ENCODE results near the gene PSD.
A peak's percentile ranks its signal among the peaks of the same experiment; 100 is the strongest.

Gene PSD

DNA sequence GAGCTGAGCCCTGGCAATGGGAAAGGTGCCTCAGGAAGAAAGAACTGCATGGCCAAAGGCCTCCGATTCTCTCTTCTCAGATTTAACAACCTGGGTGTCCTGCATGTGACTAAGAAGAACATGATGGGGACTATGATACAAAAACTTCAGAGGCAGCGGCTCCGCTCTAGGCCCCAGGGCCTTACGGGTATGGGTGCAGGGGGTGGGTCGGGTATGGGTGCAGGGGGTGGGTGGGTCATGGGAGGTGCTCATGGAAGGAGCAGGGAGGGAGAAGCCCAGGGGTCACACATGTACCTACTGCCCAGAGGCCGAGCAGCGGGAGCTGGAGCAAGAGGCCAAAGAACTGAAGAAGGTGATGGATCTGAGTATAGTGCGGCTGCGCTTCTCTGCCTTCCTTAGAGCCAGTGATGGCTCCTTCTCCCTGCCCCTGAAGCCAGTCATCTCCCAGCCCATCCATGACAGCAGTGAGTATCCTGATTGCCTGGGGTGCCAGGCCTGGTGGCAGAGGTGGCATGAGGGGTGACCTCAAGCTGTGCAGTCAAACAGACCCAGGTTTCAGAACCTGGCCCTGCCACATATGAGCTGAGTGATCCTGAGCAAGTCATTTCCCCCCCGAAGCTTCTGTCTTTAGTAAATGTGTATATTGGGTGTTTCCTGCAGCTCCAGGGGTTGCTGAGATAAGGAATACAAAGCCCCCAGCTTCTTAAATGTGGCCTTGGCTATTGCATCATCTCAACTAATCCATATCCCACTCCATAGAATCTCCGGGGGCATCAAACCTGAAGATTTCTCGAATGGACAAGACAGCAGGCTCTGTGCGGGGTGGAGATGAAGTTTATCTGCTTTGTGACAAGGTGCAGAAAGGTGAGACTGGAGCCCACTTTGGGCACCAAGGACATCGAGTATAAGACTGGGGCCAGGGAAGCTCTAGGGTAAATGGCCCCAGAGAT is 21.1 kb downstream of the PSD start:
- no peaks in the 10 kb centered on the region for H3K27me3 Mint-ChIP-seq
- peak overlapping the region; percentile 97 for H3K27ac Mint-ChIP-seq
- H3K4me1 Mint-ChIP-seq (ENCODE audit: low read depth) = peaks cover 49% of the 10 kb centered on the region
- peak overlapping the region; percentile 95 for H3K4me3 Mint-ChIP-seq
- peaks cover 55% of the 10 kb centered on the region for H3K36me3 Mint-ChIP-seq (ENCODE audit: low read depth)
- H3K9me3 Mint-ChIP-seq = no peaks in the 10 kb centered on the region

DNA sequence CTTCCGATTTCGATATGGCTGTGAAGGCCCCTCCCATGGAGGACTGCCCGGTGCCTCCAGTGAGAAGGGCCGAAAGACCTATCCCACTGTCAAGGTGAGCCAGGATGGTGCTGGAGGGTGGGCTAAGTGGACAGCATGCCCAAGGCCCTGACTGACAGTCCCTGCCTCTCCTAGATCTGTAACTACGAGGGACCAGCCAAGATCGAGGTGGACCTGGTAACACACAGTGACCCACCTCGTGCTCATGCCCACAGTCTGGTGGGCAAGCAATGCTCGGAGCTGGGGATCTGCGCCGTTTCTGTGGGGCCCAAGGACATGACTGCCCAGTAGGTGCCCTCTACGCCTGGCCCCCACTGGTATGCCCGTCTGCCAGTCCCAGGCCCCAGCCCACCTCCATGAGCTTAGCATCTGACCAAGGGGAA is 21.8 kb downstream of the PSD start:
- Mint-ChIP-seq H3K4me3 (peak overlapping the region; percentile 95), H3K27me3 (no peaks in the 10 kb centered on the region), H3K9me3 (no peaks in the 10 kb centered on the region), H3K4me1 (ENCODE audit: low read depth) (peaks cover 53% of the 10 kb centered on the region), H3K36me3 (ENCODE audit: low read depth) (peaks cover 50% of the 10 kb centered on the region), H3K27ac (peak overlapping the region; percentile 97)

DNA sequence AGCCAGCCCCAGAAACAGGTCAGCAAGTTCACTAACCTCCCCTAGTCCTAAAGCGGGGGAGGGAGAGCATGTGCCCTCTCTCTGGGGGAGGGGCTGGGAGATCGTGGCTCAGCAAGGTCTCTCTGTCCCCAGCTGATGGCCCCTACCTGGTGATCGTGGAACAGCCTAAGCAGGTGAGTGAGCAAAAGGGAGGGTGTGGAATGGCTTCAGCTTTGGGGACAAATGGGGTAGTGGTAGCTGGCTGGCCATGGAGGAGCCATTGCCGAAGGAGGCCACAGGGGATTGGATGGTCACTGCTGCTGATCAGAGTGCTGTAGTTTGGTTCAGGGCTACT is 22.3 kb downstream of the PSD start:
- Mint-ChIP-seq H3K27me3 (no peaks in the 10 kb centered on the region), H3K4me1 (ENCODE audit: low read depth) (peaks cover 53% of the 10 kb centered on the region), H3K4me3 (peak overlapping the region; percentile 95), H3K9me3 (no peaks in the 10 kb centered on the region), H3K27ac (peak overlapping the region; percentile 97), H3K36me3 (ENCODE audit: low read depth) (peaks cover 46% of the 10 kb centered on the region)

DNA sequence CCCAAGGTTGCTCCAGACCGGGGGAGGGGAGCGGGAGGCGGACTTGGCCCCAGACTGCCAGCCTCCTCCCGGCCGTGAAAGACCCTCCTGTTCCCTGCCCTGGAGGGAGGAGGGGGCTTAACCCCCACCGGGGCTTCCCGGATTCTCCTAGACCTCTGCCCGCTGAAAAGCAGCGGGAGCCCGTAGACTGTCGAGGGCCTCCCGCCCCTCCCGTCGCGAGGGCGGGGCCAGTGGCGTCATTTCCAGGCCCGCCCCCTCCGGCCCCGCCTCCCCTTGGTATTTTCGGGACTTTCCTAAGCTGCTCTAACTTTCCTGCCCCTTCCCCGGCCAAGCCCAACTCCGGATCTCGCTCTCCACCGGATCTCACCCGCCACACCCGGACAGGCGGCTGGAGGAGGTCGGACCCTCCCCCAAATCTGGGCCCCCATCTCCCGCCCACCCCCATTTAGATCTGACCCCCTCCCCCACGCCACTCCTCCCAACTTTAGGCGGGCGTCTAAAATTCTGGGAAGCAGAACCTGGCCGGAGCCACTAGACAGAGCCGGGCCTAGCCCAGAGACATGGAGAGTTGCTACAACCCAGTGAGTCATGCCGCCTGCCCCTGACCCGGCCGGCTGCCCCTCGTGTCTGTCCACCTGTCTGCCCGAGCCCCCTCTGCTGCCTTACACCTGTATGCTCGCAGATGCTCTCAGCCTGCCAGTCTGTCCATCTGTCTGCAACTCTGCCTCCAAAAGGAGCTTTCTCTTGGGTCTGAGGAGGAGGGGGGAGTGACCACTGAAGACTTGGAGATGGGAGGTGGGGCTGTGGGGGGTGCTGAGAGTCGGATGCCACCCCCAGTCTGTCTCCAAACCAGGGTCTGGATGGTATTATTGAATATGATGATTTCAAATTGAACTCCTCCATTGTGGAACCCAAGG is 22.9 kb downstream of the PSD start, which contains the start of gene NFKB2:
NFKB2 (plus strand) TSS at position 306 of the 917 bp plus-strand sequence; CDS start at position 561, 255 bp downstream.
- H3K27me3 Mint-ChIP-seq = no peaks in the 10 kb centered on the region
- peak within 1 kb of the TSS; percentile 97 for H3K27ac Mint-ChIP-seq
- H3K4me3 Mint-ChIP-seq = peak within 1 kb of the TSS; percentile 95
- H3K9me3 Mint-ChIP-seq = no peaks in the 10 kb centered on the region
- H3K4me1 Mint-ChIP-seq (ENCODE audit: low read depth) = peaks cover 56% of the 10 kb centered on the region
- H3K36me3 Mint-ChIP-seq (ENCODE audit: low read depth) = peaks cover 43% of the 10 kb centered on the region

DNA sequence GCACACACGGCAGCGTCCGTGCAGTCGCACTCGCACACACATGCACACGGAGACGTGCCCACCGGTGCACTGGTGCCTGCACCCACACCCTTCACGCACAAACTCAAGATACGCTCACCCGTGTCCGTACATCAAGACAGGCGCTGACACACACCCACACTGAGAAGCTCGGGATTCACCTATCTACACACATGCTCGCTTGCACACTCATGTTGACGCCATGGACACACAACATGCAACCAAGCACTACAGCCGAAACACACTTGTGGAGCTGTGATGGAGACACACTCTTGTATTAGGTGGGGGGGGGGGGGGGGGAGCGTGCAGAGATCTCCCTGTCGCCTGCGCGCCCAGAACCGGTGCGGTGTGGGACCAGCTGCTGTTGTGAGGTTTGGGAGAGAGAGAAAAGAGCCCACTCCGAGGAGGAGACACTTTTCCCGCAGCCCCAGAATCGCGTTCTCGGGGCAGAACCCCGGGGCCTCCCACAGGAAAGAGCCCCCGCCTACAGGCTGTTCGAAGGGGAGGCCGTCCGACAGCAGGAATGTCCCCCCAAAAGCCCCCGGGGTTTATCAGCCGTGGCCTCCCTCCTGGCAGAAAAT is 23.7 kb downstream of the PSD start:
- Mint-ChIP-seq H3K27ac (peak overlapping the region; percentile 97), H3K36me3 (ENCODE audit: low read depth) (peaks cover 36% of the 10 kb centered on the region), H3K4me1 (ENCODE audit: low read depth) (peaks cover 50% of the 10 kb centered on the region), H3K4me3 (peak overlapping the region; percentile 95), H3K9me3 (no peaks in the 10 kb centered on the region), H3K27me3 (no peaks in the 10 kb centered on the region)

DNA sequence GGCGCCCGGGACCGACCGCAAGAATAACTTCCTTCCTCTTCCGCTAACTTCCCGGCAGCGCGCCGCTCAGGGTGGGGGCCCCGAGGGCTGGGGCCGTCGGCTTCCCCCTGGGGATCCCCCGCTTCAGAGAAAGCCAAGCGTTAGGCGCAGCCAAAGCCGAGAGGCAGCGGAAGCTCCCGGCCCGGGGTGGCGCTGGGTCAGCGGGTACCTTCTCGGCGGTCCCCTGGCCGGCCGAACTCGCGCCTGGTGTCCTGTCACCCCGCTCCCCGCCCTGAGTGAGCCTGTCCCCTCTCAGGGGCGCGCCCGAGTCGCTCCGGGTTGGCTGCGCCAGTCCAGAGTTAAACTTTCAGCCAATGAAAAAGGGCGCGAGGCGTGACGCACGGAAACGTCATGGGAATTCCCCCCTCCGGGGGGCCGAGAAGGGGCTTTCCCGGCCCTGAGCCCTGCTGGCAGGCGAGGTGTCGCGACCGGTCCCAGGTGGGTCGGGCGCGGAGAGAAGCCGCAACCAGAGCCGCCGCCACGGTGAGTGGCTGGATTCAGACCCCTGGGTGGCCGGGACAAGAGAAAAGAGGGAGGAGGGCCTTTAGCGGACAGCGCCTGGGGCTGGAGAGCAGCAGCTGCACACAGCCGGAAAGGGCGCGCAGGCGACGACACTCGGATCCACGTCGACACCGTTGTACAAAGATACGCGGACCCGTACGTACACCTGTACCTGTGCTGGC is 24.3 kb downstream of the PSD start:
- Mint-ChIP-seq H3K27ac (peak overlapping the region; percentile 97), H3K9me3 (no peaks in the 10 kb centered on the region), H3K4me3 (peak overlapping the region; percentile 95), H3K36me3 (ENCODE audit: low read depth) (peaks cover 30% of the 10 kb centered on the region), H3K4me1 (ENCODE audit: low read depth) (peaks cover 44% of the 10 kb centered on the region), H3K27me3 (no peaks in the 10 kb centered on the region)

DNA sequence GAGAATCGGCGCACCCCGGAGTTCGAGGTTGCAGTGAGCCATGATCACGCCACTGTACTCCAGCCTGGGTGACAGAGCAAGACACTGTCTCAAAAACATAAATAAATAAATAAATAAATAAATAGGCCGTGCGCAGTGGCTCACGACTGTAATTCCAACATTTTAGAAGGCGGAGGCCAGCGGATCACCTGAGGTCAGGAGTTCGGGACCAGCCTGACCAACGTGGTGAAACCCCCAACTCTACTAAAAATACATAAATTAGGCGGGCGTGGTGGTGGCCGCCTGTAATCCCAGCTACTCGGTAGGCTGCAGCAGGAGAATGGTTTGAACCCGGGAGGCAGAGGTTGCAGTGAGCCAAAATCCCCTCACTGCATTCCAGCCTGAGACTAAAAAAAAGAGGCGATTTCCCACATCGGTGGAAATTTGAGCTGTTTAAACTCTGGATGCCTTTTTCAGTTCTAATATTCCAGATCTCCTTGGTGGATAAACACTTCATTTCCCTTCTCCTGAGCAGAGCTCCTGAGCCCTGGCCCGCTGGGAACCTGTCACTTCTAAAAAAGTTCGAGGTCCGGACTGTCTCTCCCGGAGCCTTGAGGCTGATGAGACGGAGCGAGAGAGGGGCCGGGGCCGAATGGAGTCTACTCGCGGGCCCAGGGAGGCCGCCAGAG is 25.0 kb downstream of the PSD start:
- peaks cover 40% of the 10 kb centered on the region for H3K4me1 Mint-ChIP-seq (ENCODE audit: low read depth)
- peak overlapping the region; percentile 95 for H3K4me3 Mint-ChIP-seq
- no peaks in the 10 kb centered on the region for H3K9me3 Mint-ChIP-seq
- H3K27ac Mint-ChIP-seq = peak overlapping the region; percentile 97
- no peaks in the 10 kb centered on the region for H3K27me3 Mint-ChIP-seq
- peaks cover 26% of the 10 kb centered on the region for H3K36me3 Mint-ChIP-seq (ENCODE audit: low read depth)

DNA sequence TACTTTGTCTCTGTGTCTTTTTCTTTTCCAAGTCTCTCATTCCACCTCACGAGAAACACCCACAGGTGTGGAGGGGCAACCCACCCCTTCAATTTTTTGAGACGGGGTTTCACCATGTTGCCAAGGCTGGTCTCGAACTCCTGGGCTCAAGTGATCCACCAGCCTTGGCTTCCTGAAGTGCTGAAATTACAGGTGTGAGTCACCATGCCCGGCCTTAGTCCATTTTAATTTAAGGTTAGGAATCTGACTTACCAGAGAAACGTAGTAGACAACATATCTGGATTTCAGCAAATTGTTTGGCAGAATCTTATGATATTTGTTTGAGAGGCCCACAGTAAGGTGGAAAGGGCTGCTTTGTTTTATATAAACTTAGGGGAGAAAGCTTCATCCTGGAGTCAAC is 26.3 kb downstream of the PSD start:
- Mint-ChIP-seq H3K4me1 (ENCODE audit: low read depth) (peaks cover 28% of the 10 kb centered on the region), H3K36me3 (ENCODE audit: low read depth) (peaks cover 14% of the 10 kb centered on the region), H3K27ac (no peak overlapping the region), H3K9me3 (no peaks in the 10 kb centered on the region), H3K27me3 (no peaks in the 10 kb centered on the region), H3K4me3 (peak overlapping the region; percentile 95)

DNA sequence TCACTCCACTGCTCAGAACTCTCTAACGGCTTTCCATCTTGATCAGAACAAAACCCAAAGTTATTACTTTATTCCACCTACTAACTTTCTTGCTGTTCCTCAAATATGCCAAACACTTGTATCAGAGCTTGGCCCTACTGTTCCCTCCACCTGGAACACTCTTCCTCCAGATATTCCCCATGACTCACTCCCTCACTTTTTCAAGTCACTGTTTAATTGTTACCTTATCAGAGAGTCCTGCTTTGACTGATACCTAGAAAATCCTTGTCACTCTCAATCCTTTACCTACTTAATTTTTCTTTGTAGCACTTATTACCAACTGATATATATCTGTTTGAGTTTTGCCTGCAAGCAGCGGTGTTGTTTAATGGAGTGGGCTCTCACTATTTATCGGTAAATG is 28.7 kb downstream of the PSD start:
- H3K27me3 Mint-ChIP-seq = no peaks in the 10 kb centered on the region

DNA sequence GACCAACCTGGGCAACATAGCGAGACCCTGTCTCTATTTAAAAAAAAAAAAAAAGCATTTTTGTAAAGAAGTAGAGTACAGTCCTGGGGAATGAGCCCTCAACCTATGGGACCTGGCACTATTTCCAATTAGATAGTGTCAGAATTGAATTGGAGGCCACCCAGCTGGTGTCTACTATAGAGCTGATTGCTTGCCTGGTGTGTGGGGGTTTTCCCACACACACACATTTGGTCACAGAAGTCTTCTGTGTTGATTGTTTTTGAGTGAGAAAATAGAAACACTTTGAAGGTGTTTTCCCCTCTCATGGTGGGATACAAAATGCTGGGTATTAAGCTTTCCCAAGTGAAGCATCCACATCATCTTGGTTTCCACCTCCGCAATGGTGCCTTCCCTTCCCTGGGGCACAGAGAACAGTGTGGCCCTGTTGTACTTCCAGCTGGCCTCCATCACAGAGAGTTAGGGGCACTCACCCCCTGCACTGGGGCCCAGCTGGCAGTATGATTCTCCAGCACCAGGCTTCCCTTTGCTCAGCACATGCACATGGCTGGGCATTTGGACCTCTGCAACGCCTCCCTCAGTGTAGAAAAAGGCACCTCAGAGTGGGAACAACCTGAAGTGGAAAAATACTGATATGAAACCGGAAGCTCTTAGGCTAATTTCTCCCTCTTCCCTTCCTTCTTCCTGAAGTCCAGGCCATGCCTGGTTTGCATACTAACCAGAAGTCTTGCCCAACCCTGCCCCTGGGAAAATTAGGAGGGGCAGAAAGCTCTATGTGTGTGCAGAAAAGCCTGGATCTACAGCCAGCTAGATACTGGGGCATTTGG is 33.8 kb downstream of the PSD start:
- peaks cover 9% of the 10 kb centered on the region for H3K4me1 Mint-ChIP-seq (ENCODE audit: low read depth)
- no peaks in the 10 kb centered on the region for H3K27me3 Mint-ChIP-seq
- H3K36me3 Mint-ChIP-seq (ENCODE audit: low read depth) = peaks cover 17% of the 10 kb centered on the region
- H3K4me3 Mint-ChIP-seq = no peak overlapping the region
- H3K9me3 Mint-ChIP-seq = no peaks in the 10 kb centered on the region
- peak overlapping the region; percentile 11 for H3K27ac Mint-ChIP-seq

More for the DNA sequence above, 28.7 kb downstream of the PSD start:
- H3K9me3 Mint-ChIP-seq = no peaks in the 10 kb centered on the region
- H3K4me1 Mint-ChIP-seq (ENCODE audit: low read depth) = peaks cover 21% of the 10 kb centered on the region
- no peak overlapping the region for H3K27ac Mint-ChIP-seq
- H3K4me3 Mint-ChIP-seq = no peak overlapping the region
- H3K36me3 Mint-ChIP-seq (ENCODE audit: low read depth) = no peaks in the 10 kb centered on the region

DNA sequence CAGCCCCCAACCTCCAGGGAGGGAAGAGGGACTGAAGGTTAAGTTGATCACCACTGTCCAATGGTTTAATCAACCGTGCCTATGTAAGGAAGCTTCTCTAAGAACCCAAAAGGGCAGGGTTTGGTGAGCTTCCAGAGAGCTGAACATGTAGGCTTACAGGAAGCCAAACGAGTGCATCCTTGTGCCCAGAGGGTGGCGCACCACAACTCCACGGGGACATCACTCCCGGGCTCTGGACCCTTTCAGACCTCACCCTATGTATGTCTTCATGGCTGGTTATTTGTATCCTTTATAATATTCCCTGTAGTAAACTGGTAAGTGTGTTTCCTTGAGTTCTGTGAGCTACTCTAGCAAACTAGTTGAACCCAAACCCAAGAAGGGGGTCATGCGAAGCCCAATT is 34.5 kb downstream of the PSD start:
- Mint-ChIP-seq H3K36me3 (ENCODE audit: low read depth) (peaks cover 20% of the 10 kb centered on the region), H3K9me3 (no peaks in the 10 kb centered on the region), H3K4me3 (no peak overlapping the region), H3K27ac (no peak overlapping the region), H3K27me3 (no peaks in the 10 kb centered on the region), H3K4me1 (ENCODE audit: low read depth) (peaks cover 9% of the 10 kb centered on the region)

DNA sequence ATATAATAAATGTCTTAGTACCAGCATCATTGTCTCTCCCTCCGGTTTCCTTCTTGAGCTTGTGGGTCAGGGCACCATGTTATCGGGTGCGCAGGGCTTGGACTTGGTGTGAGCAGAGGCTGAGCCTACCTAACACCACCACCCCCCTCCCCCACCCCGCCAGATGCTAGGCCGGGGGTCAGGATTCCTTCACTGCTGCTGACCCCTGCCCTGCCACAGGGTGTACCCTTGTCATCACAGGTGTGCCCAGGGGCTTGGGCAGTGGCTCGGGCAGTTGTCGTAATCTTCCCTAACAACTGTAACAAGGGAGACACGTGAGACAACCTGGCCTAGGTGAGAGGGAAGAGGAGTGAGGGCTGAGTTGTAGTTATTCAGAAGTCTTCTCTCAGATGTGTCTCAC is 35.7 kb downstream of the PSD start:
- Mint-ChIP-seq H3K27me3 (no peaks in the 10 kb centered on the region), H3K27ac (no peak overlapping the region), H3K9me3 (no peaks in the 10 kb centered on the region), H3K4me3 (no peak overlapping the region), H3K36me3 (ENCODE audit: low read depth) (peaks cover 20% of the 10 kb centered on the region), H3K4me1 (ENCODE audit: low read depth) (peaks cover 9% of the 10 kb centered on the region)

DNA sequence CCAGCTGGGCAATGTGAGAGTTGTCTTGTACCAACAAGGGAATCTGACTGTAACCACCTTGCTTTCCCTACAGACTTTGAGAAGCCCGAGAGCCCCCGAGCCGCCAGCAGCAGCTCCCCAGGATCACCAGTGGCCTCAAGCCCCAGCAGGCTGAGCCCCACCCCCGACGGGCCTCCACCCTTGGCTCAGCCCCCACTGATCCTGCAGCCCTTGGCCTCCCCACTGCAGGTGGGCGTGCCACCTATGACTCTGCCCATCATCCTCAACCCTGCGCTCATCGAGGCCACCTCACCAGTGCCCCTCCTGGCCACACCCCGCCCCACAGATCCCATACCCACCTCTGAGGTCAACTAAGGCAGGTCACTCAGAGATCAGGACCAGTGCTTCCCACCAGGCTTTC is 36.6 kb downstream of the PSD start:
- H3K36me3 Mint-ChIP-seq (ENCODE audit: low read depth) = peaks cover 24% of the 10 kb centered on the region
- no peak overlapping the region for H3K4me3 Mint-ChIP-seq
- no peaks in the 10 kb centered on the region for H3K9me3 Mint-ChIP-seq
- H3K27me3 Mint-ChIP-seq = no peaks in the 10 kb centered on the region
- H3K4me1 Mint-ChIP-seq (ENCODE audit: low read depth) = peaks cover 9% of the 10 kb centered on the region
- H3K27ac Mint-ChIP-seq = no peak overlapping the region
